AG04449 (cell line): ENCODE results near the gene EXOC4.
A peak's percentile ranks its signal among the peaks of the same experiment; 100 is the strongest.

Source experiments
- CTCF ChIA-PET: fragments of 350-600 bp; formaldehyde crosslinking; extraction: SDS; loops from one replicate; lab custom pipeline; 2021; ENCODE audit warnings: antibody characterized with exemption; lab: Yijun Ruan, JAX
- POLR2A ChIA-PET: fragments of 400-600, 350-600 bp; formaldehyde crosslinking; extraction: SDS; loops from one replicate; lab custom pipeline; 2020; ENCODE audit warnings: antibody characterized with exemption, inconsistent platforms; lab: Yijun Ruan, JAX
- DNase-seq: peaks from one replicate; pipeline ENCODE4 v3.0.0-alpha.2; 2010; ENCODE audit warnings: low read depth, low spot score
- H3K4me3 ChIP-seq: 2 replicates; pipeline ENCODE4 v1.5.1; 2011; ENCODE audit warnings: low read depth, mild to moderate bottlenecking, control low read depth, low read length
- TF ChIP-seq, protein P1 (sequence below): IDR thresholded peaks from one replicate; pipeline ENCODE4 v1.5.1; 2011; ENCODE audit warnings: mild to moderate bottlenecking, moderate library complexity, low read length, control low read depth, inconsistent platforms; ENCODE audit not compliant: insufficient read depth; ENCODE audit errors: missing control alignments

Gene EXOC4

DNA sequence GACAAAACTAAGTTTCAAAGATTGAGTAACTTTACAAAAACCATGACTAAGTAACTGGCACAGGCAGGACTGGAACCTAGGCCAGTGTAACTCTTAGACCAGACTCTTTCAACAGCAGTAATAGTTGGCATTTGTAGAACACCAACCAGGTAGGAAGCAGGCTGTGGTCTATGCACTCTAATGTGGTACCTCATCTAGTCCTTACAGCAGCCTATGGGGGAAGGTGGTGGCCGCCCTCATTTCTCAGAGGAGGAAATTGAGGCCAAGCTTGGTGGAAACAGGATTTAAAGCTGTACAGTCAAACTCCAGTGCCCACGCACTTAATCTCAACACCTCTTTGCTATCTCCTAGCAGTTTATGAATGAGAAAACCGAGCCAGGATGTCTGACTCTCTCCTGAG lies 708.8 kb downstream of the EXOC4 start:
- CTCF ChIA-PET = no interaction called here

DNA sequence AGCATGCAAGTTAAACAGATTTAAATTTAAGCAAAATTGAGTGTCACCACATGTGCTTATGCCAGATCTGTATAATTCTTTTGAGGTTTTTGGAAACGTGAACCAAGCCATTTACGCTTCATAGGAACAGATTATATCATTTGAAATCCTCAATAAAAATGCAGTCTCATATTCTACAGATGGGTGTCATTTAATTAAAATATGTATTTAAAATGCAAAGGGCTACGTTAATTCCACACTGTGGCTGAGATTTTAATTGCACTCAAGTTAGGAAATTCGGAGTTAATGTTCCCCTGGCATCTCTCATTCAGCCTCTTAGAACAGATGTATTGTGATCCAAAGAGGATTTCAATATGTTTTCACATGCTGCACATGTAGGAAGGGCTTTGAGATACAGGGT lies 709.8 kb downstream of the EXOC4 start:
- CTCF ChIA-PET = no interaction called here
- TF ChIP-seq, protein P1, sequence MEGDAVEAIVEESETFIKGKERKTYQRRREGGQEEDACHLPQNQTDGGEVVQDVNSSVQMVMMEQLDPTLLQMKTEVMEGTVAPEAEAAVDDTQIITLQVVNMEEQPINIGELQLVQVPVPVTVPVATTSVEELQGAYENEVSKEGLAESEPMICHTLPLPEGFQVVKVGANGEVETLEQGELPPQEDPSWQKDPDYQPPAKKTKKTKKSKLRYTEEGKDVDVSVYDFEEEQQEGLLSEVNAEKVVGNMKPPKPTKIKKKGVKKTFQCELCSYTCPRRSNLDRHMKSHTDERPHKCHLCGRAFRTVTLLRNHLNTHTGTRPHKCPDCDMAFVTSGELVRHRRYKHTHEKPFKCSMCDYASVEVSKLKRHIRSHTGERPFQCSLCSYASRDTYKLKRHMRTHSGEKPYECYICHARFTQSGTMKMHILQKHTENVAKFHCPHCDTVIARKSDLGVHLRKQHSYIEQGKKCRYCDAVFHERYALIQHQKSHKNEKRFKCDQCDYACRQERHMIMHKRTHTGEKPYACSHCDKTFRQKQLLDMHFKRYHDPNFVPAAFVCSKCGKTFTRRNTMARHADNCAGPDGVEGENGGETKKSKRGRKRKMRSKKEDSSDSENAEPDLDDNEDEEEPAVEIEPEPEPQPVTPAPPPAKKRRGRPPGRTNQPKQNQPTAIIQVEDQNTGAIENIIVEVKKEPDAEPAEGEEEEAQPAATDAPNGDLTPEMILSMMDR = no peak

More for the DNA sequence above, 708.8 kb downstream of the EXOC4 start:
- no peak overlapping the region for H3K4me3 ChIP-seq
- TF ChIP-seq, protein P1 = no peak
- no peak for DNase-seq
- POLR2A ChIA-PET = no interaction called here

DNA sequence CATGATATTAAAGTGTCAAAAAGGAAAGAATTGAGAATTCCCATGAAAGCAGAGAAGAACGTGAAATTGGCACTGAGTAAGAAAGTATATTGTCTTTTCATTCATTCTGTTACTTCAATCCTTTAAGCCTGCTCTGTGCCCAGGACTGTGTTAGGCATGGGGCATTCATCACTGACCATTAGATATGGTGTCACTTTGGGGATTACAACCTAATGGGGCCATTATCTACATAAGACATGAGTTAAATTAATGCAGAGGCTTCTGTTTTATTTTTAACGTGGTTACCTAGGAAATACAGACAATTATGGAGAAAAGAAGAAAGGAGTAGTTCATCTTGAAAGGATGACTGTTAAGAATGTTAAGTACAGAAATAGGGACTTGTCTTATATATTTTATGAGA lies 710.8 kb downstream of the EXOC4 start:
- DNase-seq = no peak
- ChIA-PET CTCF (no interaction called here), POLR2A (no interaction called here)
- TF ChIP-seq, protein P1 = no peak
- H3K4me3 ChIP-seq = no peak overlapping the region

More for the DNA sequence above, 709.8 kb downstream of the EXOC4 start:
- POLR2A ChIA-PET = no interaction called here
- H3K4me3 ChIP-seq = no peak overlapping the region
- no peak for DNase-seq

DNA sequence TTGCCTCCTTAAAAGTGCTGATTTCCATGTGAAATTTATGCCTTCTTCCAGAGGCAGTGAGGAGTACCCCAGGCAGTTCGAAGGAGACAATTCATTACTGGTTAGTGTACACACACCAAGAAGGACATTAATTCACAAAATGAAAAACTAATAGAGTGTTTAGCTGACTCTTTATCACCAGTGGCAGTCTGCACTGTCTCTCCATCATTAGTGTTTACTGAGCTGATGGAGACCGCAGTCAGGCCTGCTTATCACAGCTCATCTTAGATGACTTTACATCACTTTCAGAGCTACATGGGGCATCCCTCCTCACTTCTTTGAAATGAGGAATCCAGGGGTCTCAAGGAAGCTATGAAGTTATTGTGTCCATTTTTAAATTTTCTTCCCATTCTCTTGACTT lies 718.7 kb downstream of the EXOC4 start:
- POLR2A ChIA-PET = no interaction called here

DNA sequence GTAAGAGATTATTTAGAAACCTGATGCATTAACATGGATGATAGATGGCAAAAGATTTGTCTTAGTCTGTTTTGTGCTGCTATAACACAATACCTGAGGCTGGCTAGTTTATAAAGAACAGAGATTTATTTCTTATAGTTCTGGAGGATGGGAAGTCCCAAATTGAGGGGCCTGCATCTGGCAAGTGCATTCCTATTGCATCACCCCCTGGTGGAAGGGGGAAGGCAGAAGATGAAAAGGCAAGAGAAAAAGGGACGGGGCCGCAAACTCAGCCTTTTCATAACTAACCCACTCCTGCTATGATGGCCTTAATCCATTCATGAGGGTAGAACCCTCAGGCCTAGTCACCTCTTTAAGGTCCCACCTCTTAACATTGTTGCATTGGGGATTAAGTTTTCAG lies 720.8 kb downstream of the EXOC4 start:
- DNase-seq = no peak
- CTCF ChIA-PET = no interaction called here
- POLR2A ChIA-PET = no interaction called here
- H3K4me3 ChIP-seq = no peak overlapping the region
- TF ChIP-seq, protein P1 = no peak

More for the DNA sequence above, 718.7 kb downstream of the EXOC4 start:
- TF ChIP-seq, protein P1 = no peak
- CTCF ChIA-PET = interaction anchor here (1.5 kb wide), 1 partner anchor 45 kb away, joined by 3 read pairs; no protein-coding TSS in a partner anchor
- H3K4me3 ChIP-seq = no peak overlapping the region
- DNase-seq = no peak

DNA sequence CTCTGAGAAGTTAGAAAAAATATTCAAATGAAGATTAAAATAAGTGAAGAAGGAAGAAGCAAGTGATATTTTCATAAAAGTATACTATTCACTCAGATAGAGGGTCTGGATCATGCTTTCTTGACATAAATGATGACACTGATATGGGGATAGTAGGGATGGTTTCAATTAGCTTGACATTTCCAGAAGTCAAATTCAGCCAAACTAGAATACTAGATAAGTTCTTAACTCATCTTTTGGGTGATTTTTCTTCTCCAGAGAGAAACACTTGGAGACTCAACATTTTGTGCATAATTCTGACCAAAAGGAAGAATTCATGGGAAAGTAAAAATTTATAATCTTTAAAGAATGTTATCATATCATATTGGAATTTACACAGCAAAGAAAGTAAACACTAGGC lies 722.3 kb downstream of the EXOC4 start:
- TF ChIP-seq, protein P1 = no peak
- ChIA-PET POLR2A (no interaction called here), CTCF (no interaction called here)
- H3K4me3 ChIP-seq = no peak overlapping the region
- peak; percentile 23 for DNase-seq
